ENCODE measurements around the gene KLHL3. TPM values are rescaled to one million over a fixed set of nuclear protein-coding genes. Genes with fewer than 3 reads are reported as not detected.

The KLHL3 gene
- total and polyA plus RNA-seq, 2 experiments from 2014 or later, result 4.9 to 10.8 TPM

DNA sequence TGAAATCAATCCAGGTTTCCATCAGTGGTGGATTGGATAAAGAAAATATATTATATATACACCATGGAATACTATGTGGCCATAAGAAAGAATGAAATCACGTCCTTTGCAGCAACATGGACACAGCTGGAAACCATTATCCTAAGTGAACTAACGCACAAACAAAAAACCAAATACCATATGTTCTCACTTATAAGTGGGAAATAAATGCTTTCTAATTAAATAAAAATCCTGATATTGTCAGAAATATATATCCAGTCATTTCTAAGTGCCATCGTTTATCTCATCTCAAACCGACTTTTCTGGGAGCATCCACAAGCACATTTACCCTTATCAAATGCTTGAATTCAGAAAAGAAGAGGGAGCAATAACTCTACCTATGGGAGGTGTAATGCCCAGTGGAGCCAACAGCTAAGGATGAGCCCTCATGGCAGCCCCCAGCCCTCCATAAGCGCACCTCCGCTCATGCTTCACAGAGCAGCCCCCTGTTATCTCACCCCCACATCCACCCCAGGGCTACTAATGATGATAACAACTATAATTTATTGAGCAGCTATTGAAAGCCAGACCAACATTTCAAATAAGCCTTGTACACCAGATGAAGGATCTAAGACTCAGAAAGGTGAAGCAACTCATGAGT is 135.0 kb downstream of the KLHL3 start:
- no peak overlapping the region for H3K4me3 Mint-ChIP-seq
- no peak overlapping the region for H3K27ac Mint-ChIP-seq
- Histone ChIP-seq H3K4me2 (no peak overlapping the region), H3F3A (replicated peaks; ENCODE audit: low read depth) (no peaks in the 10 kb centered on the region), H3K9me2 (ENCODE audit: insufficient read depth) (no peaks in the 10 kb centered on the region), H3K4me3 (no peak overlapping the region), H3K79me2 (replicated peaks; ENCODE audit: insufficient read depth) (no peaks in the 10 kb centered on the region), H3K27me3 (ENCODE audit: insufficient read depth) (no peaks in the 10 kb centered on the region), H3K27ac (ENCODE audit: low read depth) (no peak overlapping the region), H4K20me1 (replicated peaks; ENCODE audit: insufficient read depth) (no peaks in the 10 kb centered on the region), H2AFZ (no peak overlapping the region), H3K36me3 (ENCODE audit: insufficient read depth) (no peaks in the 10 kb centered on the region), H3K4me1 (ENCODE audit: insufficient read depth) (no peaks in the 10 kb centered on the region)
- no peaks in the 10 kb centered on the region for H3K36me3 Mint-ChIP-seq (ENCODE audit: low read depth)
- DNase-seq (ENCODE audit: low spot score) (no peak), ATAC-seq (no peak)
- H3K9me3 Mint-ChIP-seq, result no peaks in the 10 kb centered on the region
- TF ChIP-seq POLR2AphosphoS5 (IDR thresholded peaks at IDR 0.05; ENCODE audit: low read depth) (no peak), EZH2phosphoT487 (IDR thresholded peaks at IDR 0.05; ENCODE audit: unreplicated experiment) (no peak), ZNF331 (CRISPR knock-in tag; IDR thresholded peaks at IDR 0.05; ENCODE audit: low read depth) (no peak), JUNB (IDR thresholded peaks at IDR 0.05; ENCODE audit: unreplicated experiment) (no peak), NANOG (IDR thresholded peaks at IDR 0.05; ENCODE audit: borderline replicate concordance) (no peak), EZH2 (IDR thresholded peaks at IDR 0.05; ENCODE audit: low read depth, unreplicated experiment) (no peak), STAT1 (IDR thresholded peaks at IDR 0.05; ENCODE audit: unreplicated experiment) (no peak), CREB1 (CRISPR knock-in tag; IDR thresholded peaks at IDR 0.05; ENCODE audit: low read depth) (no peak), ZNF114 (CRISPR knock-in tag; IDR thresholded peaks at IDR 0.05) (no peak)
- TF ChIP-seq, protein P1, sequence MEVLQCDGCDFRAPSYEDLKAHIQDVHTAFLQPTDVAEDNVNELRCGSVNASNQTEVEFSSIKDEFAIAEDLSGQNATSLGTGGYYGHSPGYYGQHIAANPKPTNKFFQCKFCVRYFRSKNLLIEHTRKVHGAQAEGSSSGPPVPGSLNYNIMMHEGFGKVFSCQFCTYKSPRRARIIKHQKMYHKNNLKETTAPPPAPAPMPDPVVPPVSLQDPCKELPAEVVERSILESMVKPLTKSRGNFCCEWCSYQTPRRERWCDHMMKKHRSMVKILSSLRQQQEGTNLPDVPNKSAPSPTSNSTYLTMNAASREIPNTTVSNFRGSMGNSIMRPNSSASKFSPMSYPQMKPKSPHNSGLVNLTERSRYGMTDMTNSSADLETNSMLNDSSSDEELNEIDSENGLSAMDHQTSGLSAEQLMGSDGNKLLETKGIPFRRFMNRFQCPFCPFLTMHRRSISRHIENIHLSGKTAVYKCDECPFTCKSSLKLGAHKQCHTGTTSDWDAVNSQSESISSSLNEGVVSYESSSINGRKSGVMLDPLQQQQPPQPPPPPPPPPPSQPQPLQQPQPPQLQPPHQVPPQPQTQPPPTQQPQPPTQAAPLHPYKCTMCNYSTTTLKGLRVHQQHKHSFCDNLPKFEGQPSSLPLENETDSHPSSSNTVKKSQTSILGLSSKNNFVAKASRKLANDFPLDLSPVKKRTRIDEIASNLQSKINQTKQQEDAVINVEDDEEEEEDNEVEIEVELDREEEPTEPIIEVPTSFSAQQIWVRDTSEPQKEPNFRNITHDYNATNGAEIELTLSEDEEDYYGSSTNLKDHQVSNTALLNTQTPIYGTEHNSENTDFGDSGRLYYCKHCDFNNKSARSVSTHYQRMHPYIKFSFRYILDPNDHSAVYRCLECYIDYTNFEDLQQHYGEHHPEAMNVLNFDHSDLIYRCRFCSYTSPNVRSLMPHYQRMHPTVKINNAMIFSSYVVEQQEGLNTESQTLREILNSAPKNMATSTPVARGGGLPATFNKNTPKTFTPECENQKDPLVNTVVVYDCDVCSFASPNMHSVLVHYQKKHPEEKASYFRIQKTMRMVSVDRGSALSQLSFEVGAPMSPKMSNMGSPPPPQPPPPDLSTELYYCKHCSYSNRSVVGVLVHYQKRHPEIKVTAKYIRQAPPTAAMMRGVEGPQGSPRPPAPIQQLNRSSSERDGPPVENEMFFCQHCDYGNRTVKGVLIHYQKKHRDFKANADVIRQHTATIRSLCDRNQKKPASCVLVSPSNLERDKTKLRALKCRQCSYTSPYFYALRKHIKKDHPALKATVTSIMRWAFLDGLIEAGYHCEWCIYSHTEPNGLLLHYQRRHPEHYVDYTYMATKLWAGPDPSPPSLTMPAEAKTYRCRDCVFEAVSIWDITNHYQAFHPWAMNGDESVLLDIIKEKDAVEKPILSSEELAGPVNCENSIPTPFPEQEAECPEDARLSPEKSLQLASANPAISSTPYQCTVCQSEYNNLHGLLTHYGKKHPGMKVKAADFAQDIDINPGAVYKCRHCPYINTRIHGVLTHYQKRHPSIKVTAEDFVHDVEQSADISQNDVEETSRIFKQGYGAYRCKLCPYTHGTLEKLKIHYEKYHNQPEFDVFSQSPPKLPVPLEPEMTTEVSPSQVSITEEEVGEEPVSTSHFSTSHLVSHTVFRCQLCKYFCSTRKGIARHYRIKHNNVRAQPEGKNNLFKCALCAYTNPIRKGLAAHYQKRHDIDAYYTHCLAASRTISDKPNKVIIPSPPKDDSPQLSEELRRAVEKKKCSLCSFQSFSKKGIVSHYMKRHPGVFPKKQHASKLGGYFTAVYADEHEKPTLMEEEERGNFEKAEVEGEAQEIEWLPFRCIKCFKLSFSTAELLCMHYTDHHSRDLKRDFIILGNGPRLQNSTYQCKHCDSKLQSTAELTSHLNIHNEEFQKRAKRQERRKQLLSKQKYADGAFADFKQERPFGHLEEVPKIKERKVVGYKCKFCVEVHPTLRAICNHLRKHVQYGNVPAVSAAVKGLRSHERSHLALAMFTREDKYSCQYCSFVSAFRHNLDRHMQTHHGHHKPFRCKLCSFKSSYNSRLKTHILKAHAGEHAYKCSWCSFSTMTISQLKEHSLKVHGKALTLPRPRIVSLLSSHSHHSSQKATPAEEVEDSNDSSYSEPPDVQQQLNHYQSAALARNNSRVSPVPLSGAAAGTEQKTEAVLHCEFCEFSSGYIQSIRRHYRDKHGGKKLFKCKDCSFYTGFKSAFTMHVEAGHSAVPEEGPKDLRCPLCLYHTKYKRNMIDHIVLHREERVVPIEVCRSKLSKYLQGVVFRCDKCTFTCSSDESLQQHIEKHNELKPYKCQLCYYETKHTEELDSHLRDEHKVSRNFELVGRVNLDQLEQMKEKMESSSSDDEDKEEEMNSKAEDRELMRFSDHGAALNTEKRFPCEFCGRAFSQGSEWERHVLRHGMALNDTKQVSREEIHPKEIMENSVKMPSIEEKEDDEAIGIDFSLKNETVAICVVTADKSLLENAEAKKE (CRISPR knock-in tag; IDR thresholded peaks at IDR 0.05), result no peak
- TF ChIP-seq, protein P2, sequence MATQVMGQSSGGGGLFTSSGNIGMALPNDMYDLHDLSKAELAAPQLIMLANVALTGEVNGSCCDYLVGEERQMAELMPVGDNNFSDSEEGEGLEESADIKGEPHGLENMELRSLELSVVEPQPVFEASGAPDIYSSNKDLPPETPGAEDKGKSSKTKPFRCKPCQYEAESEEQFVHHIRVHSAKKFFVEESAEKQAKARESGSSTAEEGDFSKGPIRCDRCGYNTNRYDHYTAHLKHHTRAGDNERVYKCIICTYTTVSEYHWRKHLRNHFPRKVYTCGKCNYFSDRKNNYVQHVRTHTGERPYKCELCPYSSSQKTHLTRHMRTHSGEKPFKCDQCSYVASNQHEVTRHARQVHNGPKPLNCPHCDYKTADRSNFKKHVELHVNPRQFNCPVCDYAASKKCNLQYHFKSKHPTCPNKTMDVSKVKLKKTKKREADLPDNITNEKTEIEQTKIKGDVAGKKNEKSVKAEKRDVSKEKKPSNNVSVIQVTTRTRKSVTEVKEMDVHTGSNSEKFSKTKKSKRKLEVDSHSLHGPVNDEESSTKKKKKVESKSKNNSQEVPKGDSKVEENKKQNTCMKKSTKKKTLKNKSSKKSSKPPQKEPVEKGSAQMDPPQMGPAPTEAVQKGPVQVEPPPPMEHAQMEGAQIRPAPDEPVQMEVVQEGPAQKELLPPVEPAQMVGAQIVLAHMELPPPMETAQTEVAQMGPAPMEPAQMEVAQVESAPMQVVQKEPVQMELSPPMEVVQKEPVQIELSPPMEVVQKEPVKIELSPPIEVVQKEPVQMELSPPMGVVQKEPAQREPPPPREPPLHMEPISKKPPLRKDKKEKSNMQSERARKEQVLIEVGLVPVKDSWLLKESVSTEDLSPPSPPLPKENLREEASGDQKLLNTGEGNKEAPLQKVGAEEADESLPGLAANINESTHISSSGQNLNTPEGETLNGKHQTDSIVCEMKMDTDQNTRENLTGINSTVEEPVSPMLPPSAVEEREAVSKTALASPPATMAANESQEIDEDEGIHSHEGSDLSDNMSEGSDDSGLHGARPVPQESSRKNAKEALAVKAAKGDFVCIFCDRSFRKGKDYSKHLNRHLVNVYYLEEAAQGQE (IDR thresholded peaks at IDR 0.05; ENCODE audit: unreplicated experiment), result no peak
- TF ChIP-seq, protein P3, sequence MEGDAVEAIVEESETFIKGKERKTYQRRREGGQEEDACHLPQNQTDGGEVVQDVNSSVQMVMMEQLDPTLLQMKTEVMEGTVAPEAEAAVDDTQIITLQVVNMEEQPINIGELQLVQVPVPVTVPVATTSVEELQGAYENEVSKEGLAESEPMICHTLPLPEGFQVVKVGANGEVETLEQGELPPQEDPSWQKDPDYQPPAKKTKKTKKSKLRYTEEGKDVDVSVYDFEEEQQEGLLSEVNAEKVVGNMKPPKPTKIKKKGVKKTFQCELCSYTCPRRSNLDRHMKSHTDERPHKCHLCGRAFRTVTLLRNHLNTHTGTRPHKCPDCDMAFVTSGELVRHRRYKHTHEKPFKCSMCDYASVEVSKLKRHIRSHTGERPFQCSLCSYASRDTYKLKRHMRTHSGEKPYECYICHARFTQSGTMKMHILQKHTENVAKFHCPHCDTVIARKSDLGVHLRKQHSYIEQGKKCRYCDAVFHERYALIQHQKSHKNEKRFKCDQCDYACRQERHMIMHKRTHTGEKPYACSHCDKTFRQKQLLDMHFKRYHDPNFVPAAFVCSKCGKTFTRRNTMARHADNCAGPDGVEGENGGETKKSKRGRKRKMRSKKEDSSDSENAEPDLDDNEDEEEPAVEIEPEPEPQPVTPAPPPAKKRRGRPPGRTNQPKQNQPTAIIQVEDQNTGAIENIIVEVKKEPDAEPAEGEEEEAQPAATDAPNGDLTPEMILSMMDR (conservative IDR thresholded peaks at IDR 0.05; ENCODE audit: low read depth in 2 of 2), result no peak
- TF ChIP-seq, protein P4, sequence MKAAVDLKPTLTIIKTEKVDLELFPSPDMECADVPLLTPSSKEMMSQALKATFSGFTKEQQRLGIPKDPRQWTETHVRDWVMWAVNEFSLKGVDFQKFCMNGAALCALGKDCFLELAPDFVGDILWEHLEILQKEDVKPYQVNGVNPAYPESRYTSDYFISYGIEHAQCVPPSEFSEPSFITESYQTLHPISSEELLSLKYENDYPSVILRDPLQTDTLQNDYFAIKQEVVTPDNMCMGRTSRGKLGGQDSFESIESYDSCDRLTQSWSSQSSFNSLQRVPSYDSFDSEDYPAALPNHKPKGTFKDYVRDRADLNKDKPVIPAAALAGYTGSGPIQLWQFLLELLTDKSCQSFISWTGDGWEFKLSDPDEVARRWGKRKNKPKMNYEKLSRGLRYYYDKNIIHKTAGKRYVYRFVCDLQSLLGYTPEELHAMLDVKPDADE (IDR thresholded peaks at IDR 0.05), result no peak
- peaks cover 13% of the 10 kb centered on the region; the same call in 2 of the 3 replicates for H3K4me1 Mint-ChIP-seq
- peaks cover 15% of the 10 kb centered on the region for H3K27me3 Mint-ChIP-seq (ENCODE audit: insufficient read depth, low read depth, poor library complexity)

All from GM23338 (cell line).